ENCODE data around the gene OGDH.

GRCh38 chr7:44694326-44694725 lies 87.9 kb downstream of the OGDH start:
- TF ChIP-seq POLR2AphosphoS5 (IDR thresholded peaks at IDR 0.05; ENCODE audit: low read depth, low read length): no peak
- no peak for TF ChIP-seq CTCF (CRISPR knock-in tag; IDR thresholded peaks at IDR 0.05)
- no peak for TF ChIP-seq ZNF441 (CRISPR knock-in tag; IDR thresholded peaks at IDR 0.05; ENCODE audit: borderline replicate concordance)
- TF ChIP-seq SIN3A (IDR thresholded peaks at IDR 0.05; ENCODE audit: borderline replicate concordance, low read depth, low read length): no peak
- TF ChIP-seq ZNF547 (CRISPR knock-in tag; IDR thresholded peaks at IDR 0.05): no peak
